Common myeloid progenitor, CD34-positive (primary cell): ENCODE results near the gene PLEKHG4B.
"Not testable (repeated sequence)": the region's sequence is repeated elsewhere in the genome, so short reads cannot be mapped to it uniquely, and the experiment has no call there.

Experiments used
- CTCF ChIA-PET: fragments of 350-600 bp; sonication (Branson Sonifier 250); formaldehyde crosslinking; loops from one replicate; lab custom pipeline; 2021; ENCODE audit warnings: antibody characterized with exemption; lab: Charles Lee
- POLR2A ChIA-PET: fragments of 350-600 bp; sonication (Branson Sonifier 250); formaldehyde crosslinking; loops from one replicate; lab custom pipeline; 2021; ENCODE audit warnings: antibody characterized with exemption; lab: Charles Lee
- DNase-seq, 3 donors: peaks; one replicate each; pipeline versions ENCODE4 v3.0.0 to v3.0.0-alpha.2; 2013
- H3K27ac ChIP-seq, 2 experiments: 1 replicate in 1 of 2; 2 replicates in 1 of 2; pipeline ENCODE4 v1.7.0; 2013; ENCODE audit warnings: inconsistent platforms in 2 of 2, low read length in 2 of 2, mild to moderate bottlenecking in 2 of 2, low read depth in 1 of 2, moderate library complexity in 1 of 2; ENCODE audit not compliant: severe bottlenecking in 2 of 2, insufficient read depth in 1 of 2, poor library complexity in 1 of 2
- H3K27me3 ChIP-seq, 5 experiments: replicated peaks in 2 of 5; 1 replicate in 3 of 5; 2 replicates in 2 of 5; pipeline versions ENCODE4 v1.6.1 to v1.7.0; 2013; ENCODE audit warnings: low read length in 4 of 5, mild to moderate bottlenecking in 2 of 5, moderate library complexity in 2 of 5, inconsistent platforms in 1 of 5; ENCODE audit not compliant: insufficient read depth in 5 of 5, control insufficient read depth in 4 of 5
- H3K36me3 ChIP-seq, 4 experiments: 1 replicate in 2 of 4; 2 replicates in 2 of 4; pipeline versions ENCODE4 v1.6.1 to v1.7.0; 2013; ENCODE audit warnings: low read length in 3 of 4, control low read depth in 1 of 4, mild to moderate bottlenecking in 1 of 4; ENCODE audit not compliant: control insufficient read depth in 4 of 4, insufficient read depth in 4 of 4
- H3K4me1 ChIP-seq, 4 experiments: 1 replicate in 3 of 4; 2 replicates in 1 of 4; pipeline versions ENCODE4 v1.6.1 to v1.7.1; 2013; ENCODE audit warnings: low read length in 3 of 4, mild to moderate bottlenecking in 3 of 4, control low read depth in 1 of 4, inconsistent platforms in 1 of 4, moderate library complexity in 1 of 4; ENCODE audit not compliant: control insufficient read depth in 4 of 4, insufficient read depth in 4 of 4; ENCODE audit errors: control extremely low read depth in 1 of 4
- H3K4me3 ChIP-seq, 7 experiments: 1 replicate in 4 of 7; 2 replicates in 3 of 7; pipeline versions ENCODE4 v1.5.1 to v1.7.0; 2013; ENCODE audit warnings: mild to moderate bottlenecking in 7 of 7, low read length in 6 of 7, moderate library complexity in 6 of 7, inconsistent platforms in 2 of 7, low read depth in 2 of 7, control low read depth in 1 of 7; ENCODE audit not compliant: insufficient read depth in 4 of 7, control insufficient read depth in 1 of 7; ENCODE audit errors: extremely low read depth in 1 of 7
- H3K9me3 ChIP-seq, 5 experiments: 1 replicate in 4 of 5; 2 replicates in 1 of 5; pipeline versions ENCODE4 v1.6.1 to v1.7.1; 2013; ENCODE audit warnings: low read length in 4 of 5, mild to moderate bottlenecking in 2 of 5, inconsistent platforms in 1 of 5, low read depth in 1 of 5, moderate library complexity in 1 of 5; ENCODE audit not compliant: control insufficient read depth in 4 of 5, insufficient read depth in 2 of 5; ENCODE audit errors: control extremely low read depth in 1 of 5
- WGBS: methylation state at CpG from one replicate; pipeline ENCODE4 v1.1.5; 2013; ENCODE audit not compliant: insufficient coverage; 5-methylcytosine and 5-hydroxymethylcytosine counted together

The PLEKHG4B gene

GRCh38 chr5:215256-215655 lies 123.3 kb downstream of the PLEKHG4B start:
- CTCF ChIA-PET, H3K27me3 ChIP-seq, DNase-seq, H3K4me3 ChIP-seq, POLR2A ChIA-PET, H3K9me3 ChIP-seq: not testable (repeated sequence)
- no CpG with 5 or more reads among the region's 2 CpGs for WGBS
- H3K36me3 ChIP-seq, result peaks cover 0 to 11% (median 5%) of the 10 kb centered on the region in 4 experiments
- peak overlapping the region in 1 of 2 experiments; percentile 43 for H3K27ac ChIP-seq
- H3K4me1 ChIP-seq, result peaks cover 0 to 23% (median 7%) of the 10 kb centered on the region in 4 experiments

- Histone ChIP-seq H3K36me3 (peaks cover 0 to 11% (median 5%) of the 10 kb centered on the region in 4 experiments), H3K4me1 (peaks cover 0 to 29% (median 11%) of the 10 kb centered on the region in 4 experiments)
- H3K27me3 ChIP-seq, DNase-seq, H3K27ac ChIP-seq, H3K9me3 ChIP-seq, POLR2A ChIA-PET, CTCF ChIA-PET, H3K4me3 ChIP-seq: not testable (repeated sequence)
- WGBS, result no CpG with 5 or more reads among the region's 10 CpGs
These were observed 124.1 kb downstream of the PLEKHG4B start for GRCh38 chr5:216076-216475.

GRCh38 chr5:217494-218456 lies 125.8 kb downstream of the PLEKHG4B start, which contains the start of the genes CCDC127 and SDHA:
Gene CCDC127, minus strand, starts transcription at chr5:218153. Its CDS starts 1,304 bp downstream, at chr5:216849.
Gene SDHA, plus strand, starts transcription at chr5:218320. Its CDS starts 36 bp downstream, at chr5:218356.
- POLR2A ChIA-PET, result interaction anchor here (1.0 to 1.5 kb wide), 2 partner anchors 29 to 64 kb away, joined by 3 to 4 read pairs; no protein-coding TSS in a partner anchor
- peaks cover 0 to 34% (median 14%) of the 10 kb centered on the region in 4 experiments for H3K4me1 ChIP-seq
- under 1% methylated on average over 60 of the region's 75 CpGs for WGBS

GRCh38 chr5:218457-219291 lies 126.7 kb downstream of the PLEKHG4B start:
- no peaks in the 10 kb centered on the region for H3K27me3 ChIP-seq
- ChIA-PET POLR2A (interaction anchor here (0.6 to 1.5 kb wide), 3 partner anchors 30 to 63 kb away, joined by 3 to 4 read pairs (median 3); partner anchors contain the start of gene PDCD6), CTCF (interaction anchor here (1.1 to 3.2 kb wide), 8 partner anchors 16 to 31 kb away, joined by 3 to 16 read pairs (median 4); no protein-coding TSS in a partner anchor)
- WGBS, result under 1% methylated on average over 73 of the region's 73 CpGs
- H3K4me1 ChIP-seq, result peaks cover 0 to 39% (median 15%) of the 10 kb centered on the region in 4 experiments
- peak overlapping the region; percentile 75 to 96 (median 93) for H3K4me3 ChIP-seq
- H3K27ac ChIP-seq, result peak overlapping the region; percentile 70 to 87
- DNase-seq, result peak in 1 of 3 donors; percentile 15
- H3K36me3 ChIP-seq, result peaks cover 0 to 6% (median 3%) of the 10 kb centered on the region in 4 experiments
- no peaks in the 10 kb centered on the region for H3K9me3 ChIP-seq

More at GRCh38 chr5:217494-218456, 125.8 kb downstream of the PLEKHG4B start, which contains the start of the genes CCDC127 and SDHA:
- H3K9me3 ChIP-seq, H3K27me3 ChIP-seq: not testable (repeated sequence)
- DNase-seq, result peak; percentile 92 to 96 (median 94)
- CTCF ChIA-PET, result interaction anchor here (1.1 to 3.2 kb wide), 4 partner anchors 15 to 30 kb away, joined by 3 to 16 read pairs (median 4); no protein-coding TSS in a partner anchor
- Histone ChIP-seq H3K4me3 (peak within 1 kb of the TSS; percentile 75 to 96 (median 93)), H3K27ac (peak within 1 kb of the TSS; percentile 70 to 87), H3K36me3 (peaks cover 0 to 11% (median 5%) of the 10 kb centered on the region in 4 experiments)

- Histone ChIP-seq H3K4me3 (peak overlapping the region; percentile 48 to 96 (median 93)), H3K36me3 (peaks cover 0 to 7% (median 5%) of the 10 kb centered on the region in 4 experiments), H3K9me3 (no peaks in the 10 kb centered on the region), H3K27me3 (no peaks in the 10 kb centered on the region), H3K4me1 (peaks cover 0 to 39% (median 15%) of the 10 kb centered on the region in 4 experiments), H3K27ac (peak overlapping the region; percentile 56 to 87)
- POLR2A ChIA-PET, result no interaction called here
- DNase-seq, result peak; percentile 27 to 78 (median 72)
- WGBS, result 4% methylated on average over 4 of the region's 9 CpGs
- CTCF ChIA-PET, result interaction anchor here (1.1 to 3.2 kb wide), 7 partner anchors 16 to 32 kb away, joined by 3 to 16 read pairs (median 4); partner anchors contain the start of gene LRRC14B
These were observed 127.5 kb downstream of the PLEKHG4B start for GRCh38 chr5:219460-219863.

GRCh38 chr5:219991-220390 lies 128.0 kb downstream of the PLEKHG4B start:
- Histone ChIP-seq H3K36me3 (peaks cover 2 to 12% (median 8%) of the 10 kb centered on the region in 4 experiments), H3K4me3 (peak overlapping the region; percentile 48 to 96 (median 93)), H3K9me3 (no peaks in the 10 kb centered on the region), H3K27me3 (no peaks in the 10 kb centered on the region), H3K27ac (peak overlapping the region; percentile 56 to 87), H3K4me1 (peaks cover 0 to 39% (median 15%) of the 10 kb centered on the region in 4 experiments)
- POLR2A ChIA-PET, result no interaction called here
- peak in 2 of 3 donors; percentile 58 to 70 for DNase-seq
- CTCF ChIA-PET, result interaction anchor here (1.3 to 3.2 kb wide), 5 partner anchors 15 to 32 kb away, joined by 3 to 16 read pairs (median 4); partner anchors contain the start of gene LRRC14B
- WGBS, result 0% methylated on average over 3 of the region's 4 CpGs
